ENCODE results near the gene WDR70.

WDR70 gene

GRCh38 chr5:37554938-37555337, 175.8 kb downstream of the WDR70 start:
- peak; percentile 16 for DNase-seq (ENCODE audit: low spot score)
- TF ChIP-seq CTCF (IDR thresholded peaks at IDR 0.05; ENCODE audit: extremely low read depth, missing control alignments), result peak; percentile 18

GRCh38 chr5:37557734-37558293, 178.7 kb downstream of the WDR70 start:
- no peak for DNase-seq (ENCODE audit: low spot score)
- TF ChIP-seq CTCF (IDR thresholded peaks at IDR 0.05; ENCODE audit: extremely low read depth, missing control alignments), result no peak

DNA sequence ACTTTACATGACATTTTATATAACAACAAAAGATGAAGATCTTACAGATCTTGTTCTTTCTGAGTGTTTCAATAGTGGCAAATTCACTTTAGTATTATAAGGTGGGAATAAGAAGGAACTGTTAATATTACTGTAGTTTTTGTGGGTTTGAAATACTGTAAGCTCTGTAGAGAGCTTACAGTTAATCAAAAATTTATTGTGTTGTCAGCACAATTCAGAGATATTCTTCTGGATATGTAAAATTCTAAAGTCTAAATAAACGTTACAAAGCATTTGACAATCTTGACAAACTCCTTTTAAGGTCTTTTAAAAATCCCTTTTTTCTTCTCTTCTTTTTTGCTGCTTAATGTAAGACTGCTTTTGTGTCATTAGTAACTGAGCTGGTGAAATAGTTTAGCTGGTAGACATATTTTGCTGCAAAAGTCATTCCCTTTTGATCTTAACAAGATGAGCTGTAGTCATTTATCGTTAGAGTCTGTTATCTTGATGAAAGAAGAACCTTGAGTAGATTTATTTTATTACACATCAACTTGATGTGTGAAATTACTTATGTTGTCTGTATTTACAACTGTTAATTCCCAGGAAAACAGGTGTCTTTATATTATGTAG, 186.0 kb downstream of the WDR70 start:
- no peak for TF ChIP-seq CTCF (IDR thresholded peaks at IDR 0.05; ENCODE audit: extremely low read depth, missing control alignments)
- no peak for DNase-seq (ENCODE audit: low spot score)

GRCh38 chr5:37567566-37567965, 188.4 kb downstream of the WDR70 start:
- no peak for TF ChIP-seq CTCF (IDR thresholded peaks at IDR 0.05; ENCODE audit: extremely low read depth, missing control alignments)
- no peak for DNase-seq (ENCODE audit: low spot score)

GRCh38 chr5:37568018-37568753, 189.1 kb downstream of the WDR70 start:
- no peak for TF ChIP-seq CTCF (IDR thresholded peaks at IDR 0.05; ENCODE audit: extremely low read depth, missing control alignments)
- DNase-seq (ENCODE audit: low spot score), result no peak

DNA sequence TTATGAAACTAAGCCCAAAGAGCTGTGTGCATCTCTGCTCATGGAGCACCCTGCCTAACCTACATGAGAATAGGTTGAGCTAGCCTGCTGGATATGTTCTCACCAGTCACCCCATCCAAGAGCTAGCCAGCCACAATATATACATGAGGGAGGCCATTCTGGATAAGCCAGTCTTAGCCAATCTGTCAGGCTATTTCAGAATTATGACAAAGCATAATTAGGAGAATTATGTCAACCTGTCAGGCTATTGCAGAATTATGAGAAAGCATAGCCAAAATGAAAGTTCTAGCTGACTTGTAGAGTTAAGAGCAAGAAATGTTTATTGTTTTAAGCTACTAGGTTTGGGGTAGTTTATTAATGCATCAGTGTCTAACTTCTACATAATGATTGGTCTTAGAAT, 189.8 kb downstream of the WDR70 start:
- DNase-seq (ENCODE audit: low spot score), result no peak
- TF ChIP-seq CTCF (IDR thresholded peaks at IDR 0.05; ENCODE audit: extremely low read depth, missing control alignments), result no peak

DNA sequence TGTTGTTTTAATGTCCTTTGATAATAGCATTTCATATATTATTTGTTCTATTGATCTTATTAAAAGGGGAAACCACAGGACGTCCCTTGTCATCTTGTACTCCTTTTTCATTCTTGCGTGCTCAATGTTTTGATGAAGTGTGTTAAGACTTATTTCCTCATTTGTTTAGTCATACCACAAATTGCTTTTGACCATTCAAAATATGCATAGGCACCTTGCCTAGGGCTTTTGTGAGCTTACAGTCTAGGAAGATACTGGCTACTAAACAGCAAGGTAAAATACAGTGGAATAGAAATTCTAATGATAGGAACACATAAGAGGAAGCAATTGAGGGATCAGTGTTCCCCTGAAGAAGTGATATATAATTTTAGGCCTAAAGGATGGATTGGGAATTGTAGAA, 190.3 kb downstream of the WDR70 start:
- no peak for TF ChIP-seq CTCF (IDR thresholded peaks at IDR 0.05; ENCODE audit: extremely low read depth, missing control alignments)
- no peak for DNase-seq (ENCODE audit: low spot score)
